ENCODE results near the gene DLK2.

DNA sequence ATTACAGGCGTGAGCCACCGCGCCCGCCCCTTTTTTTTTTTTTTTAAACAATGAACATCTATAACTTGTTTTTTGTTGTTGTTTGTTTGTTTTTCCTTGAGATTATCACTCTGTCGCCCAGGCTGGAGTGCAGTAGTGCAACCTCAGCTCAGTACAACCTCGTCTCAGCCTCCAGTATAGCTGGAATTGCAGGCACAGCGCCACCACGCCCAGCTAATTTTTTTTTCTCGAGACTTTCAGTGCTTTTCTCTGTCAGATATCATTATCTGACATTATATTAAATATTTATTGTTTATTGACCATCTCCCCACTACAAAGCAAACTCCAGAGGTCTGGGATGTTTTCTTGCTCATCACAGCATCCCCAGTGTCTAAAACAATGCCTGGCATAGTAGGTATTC is 2.3 kb upstream of the DLK2 start:
- TF ChIP-seq, protein P1, sequence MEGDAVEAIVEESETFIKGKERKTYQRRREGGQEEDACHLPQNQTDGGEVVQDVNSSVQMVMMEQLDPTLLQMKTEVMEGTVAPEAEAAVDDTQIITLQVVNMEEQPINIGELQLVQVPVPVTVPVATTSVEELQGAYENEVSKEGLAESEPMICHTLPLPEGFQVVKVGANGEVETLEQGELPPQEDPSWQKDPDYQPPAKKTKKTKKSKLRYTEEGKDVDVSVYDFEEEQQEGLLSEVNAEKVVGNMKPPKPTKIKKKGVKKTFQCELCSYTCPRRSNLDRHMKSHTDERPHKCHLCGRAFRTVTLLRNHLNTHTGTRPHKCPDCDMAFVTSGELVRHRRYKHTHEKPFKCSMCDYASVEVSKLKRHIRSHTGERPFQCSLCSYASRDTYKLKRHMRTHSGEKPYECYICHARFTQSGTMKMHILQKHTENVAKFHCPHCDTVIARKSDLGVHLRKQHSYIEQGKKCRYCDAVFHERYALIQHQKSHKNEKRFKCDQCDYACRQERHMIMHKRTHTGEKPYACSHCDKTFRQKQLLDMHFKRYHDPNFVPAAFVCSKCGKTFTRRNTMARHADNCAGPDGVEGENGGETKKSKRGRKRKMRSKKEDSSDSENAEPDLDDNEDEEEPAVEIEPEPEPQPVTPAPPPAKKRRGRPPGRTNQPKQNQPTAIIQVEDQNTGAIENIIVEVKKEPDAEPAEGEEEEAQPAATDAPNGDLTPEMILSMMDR (IDR thresholded peaks at IDR 0.05; ENCODE audit: extremely low read depth in 1 of 2, insufficient read depth in 1 of 2, low read depth in 1 of 2, low read length in 2 of 2) = no peak
- no peak for TF ChIP-seq EZH2 (IDR thresholded peaks at IDR 0.05; ENCODE audit: borderline replicate concordance, low read depth, low read length, severe bottlenecking)
- TF ChIP-seq POLR2A (IDR thresholded peaks at IDR 0.05; ENCODE audit: low read depth, low read length) = no peak
- TF ChIP-seq, protein P2, sequence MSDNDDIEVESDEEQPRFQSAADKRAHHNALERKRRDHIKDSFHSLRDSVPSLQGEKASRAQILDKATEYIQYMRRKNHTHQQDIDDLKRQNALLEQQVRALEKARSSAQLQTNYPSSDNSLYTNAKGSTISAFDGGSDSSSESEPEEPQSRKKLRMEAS (IDR thresholded peaks at IDR 0.05; ENCODE audit: insufficient read depth, insufficient read length) = no peak
- no peak for TF ChIP-seq MYC (IDR thresholded peaks at IDR 0.05; ENCODE audit: low read depth, low read length)
- no peak for TF ChIP-seq FOS (IDR thresholded peaks at IDR 0.05; ENCODE audit: borderline replicate concordance, insufficient read depth, low read length)
- no peak for TF ChIP-seq GATA2 (IDR thresholded peaks at IDR 0.05; ENCODE audit: insufficient read depth, insufficient read length, low read depth, low read length)
